Kidney (tissue), 14 donors: ENCODE results near the gene HTR5A. TPM values are rescaled to one million over a fixed set of nuclear protein-coding genes. Genes with fewer than 3 reads are reported as not detected.

Experiments
- DNase-seq, 5 donors: peaks; one replicate each; pipeline ENCODE4 v3.0.0-alpha.2; 2013 to 2020
- FAIRE-seq: peaks from 2 replicates; lab custom pipeline; 2012; peaks lifted over from hg19 to GRCh38; lab: Jason Lieb, UNC
- H3K27ac ChIP-seq, 2 donors: one replicate each; pipeline ENCODE4 v1.7.0; 2013; ENCODE audit warnings: low read depth in 2 of 2, low read length in 2 of 2, inconsistent platforms in 1 of 2
- H3K27me3 ChIP-seq: one replicate; pipeline ENCODE4 v1.7.1; 2013; ENCODE audit warnings: low read length, inconsistent platforms; ENCODE audit not compliant: control insufficient read depth, insufficient read depth
- H3K36me3 ChIP-seq, 3 donors: one replicate each; pipeline versions ENCODE4 v1.7.0 to v1.7.1; 2013; ENCODE audit warnings: low read length in 3 of 3, control low read depth in 1 of 3, inconsistent platforms in 1 of 3; ENCODE audit not compliant: insufficient read depth in 3 of 3, control insufficient read depth in 2 of 3
- H3K4me1 ChIP-seq, 3 donors: one replicate each; pipeline versions ENCODE4 v1.7.0 to v1.7.1; 2013; ENCODE audit warnings: low read length in 3 of 3, inconsistent platforms in 1 of 3, low read depth in 1 of 3; ENCODE audit not compliant: control insufficient read depth in 2 of 3, insufficient read depth in 2 of 3
- H3K4me3 ChIP-seq, 3 donors: one replicate each; pipeline versions ENCODE4 v1.7.0 to v1.8.1; 2013; ENCODE audit warnings: low read length in 3 of 3, control low read depth in 1 of 3, inconsistent platforms in 1 of 3
- H3K9ac ChIP-seq, 3 donors: one replicate each; pipeline versions ENCODE4 v1.7.0 to v1.7.1; 2013; ENCODE audit warnings: low read length in 3 of 3, control low read depth in 1 of 3, inconsistent platforms in 1 of 3
- H3K9me3 ChIP-seq, 3 donors: one replicate each; pipeline versions ENCODE4 v1.7.0 to v1.7.1; 2013; ENCODE audit warnings: low read length in 3 of 3, control low read depth in 1 of 3, inconsistent platforms in 1 of 3; ENCODE audit not compliant: control insufficient read depth in 2 of 3, insufficient read depth in 1 of 3
- intact Hi-C: fragments of 100-400 bp; cut with DNase I; formaldehyde crosslinking; loops from one replicate; pipeline ENCODE4 v1.11.1; 2022
- polyA plus RNA-seq: library from polyadenylated mRNA; stranded (reverse); fragments of 350-450 nt; fragmentation: Illumina TruSeq; extraction: RNeasy Lipid Tissue Mini Kit (QIAGEN cat#74804); gene quantifications from one replicate; pipeline ENCODE4 v1.2.3, GENCODE V29; 2014; ENCODE audit warnings: low read depth, low replicate concordance; ENCODE audit not compliant: insufficient read depth
- total RNA-seq: library from RNA; stranded (reverse); fragmentation: NEBNext Ultra II Directional; extraction: Animal tissue kit (Norgen Biotek cat#: 25700); gene quantifications from one replicate; pipeline ENCODE4 v1.2.1, GENCODE V29; 2021
- TF ChIP-seq, protein P1 (sequence below): IDR thresholded peaks from 3 replicates; pipeline ENCODE4 v1.5.1; 2012; ENCODE audit warnings: mild to moderate bottlenecking, moderate library complexity, borderline replicate concordance; ENCODE audit not compliant: insufficient read depth; ENCODE audit errors: extremely low read depth
- donor health status: control.
- donor health status: control.
- donor health status: control.
- donor health status: control.
- donor health status: control.
- donor health status: DM: yes; HTN: yes; CAD: no.
- donor health status: Normal renal cell carcinoma (clear cell type).

Gene HTR5A
- total and polyA plus RNA-seq, 2 donors from 2014 or later: not detected

- intact Hi-C loops: no loop called here
- FAIRE-seq (no peak), DNase-seq (no peak)
- TF ChIP-seq, protein P1, sequence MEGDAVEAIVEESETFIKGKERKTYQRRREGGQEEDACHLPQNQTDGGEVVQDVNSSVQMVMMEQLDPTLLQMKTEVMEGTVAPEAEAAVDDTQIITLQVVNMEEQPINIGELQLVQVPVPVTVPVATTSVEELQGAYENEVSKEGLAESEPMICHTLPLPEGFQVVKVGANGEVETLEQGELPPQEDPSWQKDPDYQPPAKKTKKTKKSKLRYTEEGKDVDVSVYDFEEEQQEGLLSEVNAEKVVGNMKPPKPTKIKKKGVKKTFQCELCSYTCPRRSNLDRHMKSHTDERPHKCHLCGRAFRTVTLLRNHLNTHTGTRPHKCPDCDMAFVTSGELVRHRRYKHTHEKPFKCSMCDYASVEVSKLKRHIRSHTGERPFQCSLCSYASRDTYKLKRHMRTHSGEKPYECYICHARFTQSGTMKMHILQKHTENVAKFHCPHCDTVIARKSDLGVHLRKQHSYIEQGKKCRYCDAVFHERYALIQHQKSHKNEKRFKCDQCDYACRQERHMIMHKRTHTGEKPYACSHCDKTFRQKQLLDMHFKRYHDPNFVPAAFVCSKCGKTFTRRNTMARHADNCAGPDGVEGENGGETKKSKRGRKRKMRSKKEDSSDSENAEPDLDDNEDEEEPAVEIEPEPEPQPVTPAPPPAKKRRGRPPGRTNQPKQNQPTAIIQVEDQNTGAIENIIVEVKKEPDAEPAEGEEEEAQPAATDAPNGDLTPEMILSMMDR: no peak
- Histone ChIP-seq H3K4me3 (no peak overlapping the region), H3K9ac (no peak overlapping the region), H3K36me3 (no peaks in the 10 kb centered on the region), H3K4me1 (no peaks in the 10 kb centered on the region), H3K27me3 (peaks cover 9% of the 10 kb centered on the region), H3K27ac (no peak overlapping the region), H3K9me3 (no peaks in the 10 kb centered on the region)
These were observed 1.9 kb downstream of the HTR5A start for GRCh38 chr7:155071916-155072571.

GRCh38 chr7:155073922-155074321, 3.8 kb downstream of the HTR5A start:
- TF ChIP-seq, protein P1: no peak
- Histone ChIP-seq H3K9me3 (no peaks in the 10 kb centered on the region), H3K27ac (no peak overlapping the region), H3K27me3 (peaks cover 9% of the 10 kb centered on the region), H3K4me3 (no peak overlapping the region), H3K36me3 (no peaks in the 10 kb centered on the region), H3K9ac (no peak overlapping the region), H3K4me1 (no peaks in the 10 kb centered on the region)
- FAIRE-seq: no peak
- intact Hi-C loops: no loop called here
- no peak for DNase-seq

GRCh38 chr7:155084021-155084420, 13.9 kb downstream of the HTR5A start:
- no peak overlapping the region for H3K9ac ChIP-seq
- FAIRE-seq (no peak), DNase-seq (no peak)
- TF ChIP-seq, protein P1: no peak
- intact Hi-C loops: no loop called here
- H3K27ac ChIP-seq: no peak overlapping the region
- H3K4me3 ChIP-seq: no peak overlapping the region
- H3K36me3 ChIP-seq: no peaks in the 10 kb centered on the region
- H3K9me3 ChIP-seq: no peaks in the 10 kb centered on the region
- no peaks in the 10 kb centered on the region for H3K27me3 ChIP-seq
- H3K4me1 ChIP-seq: no peaks in the 10 kb centered on the region

- FAIRE-seq (no peak), DNase-seq (no peak)
- Histone ChIP-seq H3K4me1 (no peaks in the 10 kb centered on the region), H3K27me3 (no peaks in the 10 kb centered on the region), H3K36me3 (no peaks in the 10 kb centered on the region), H3K27ac (no peak overlapping the region), H3K9ac (no peak overlapping the region), H3K4me3 (no peak overlapping the region), H3K9me3 (no peaks in the 10 kb centered on the region)
- intact Hi-C loops: no loop called here
- TF ChIP-seq, protein P1: no peak
These were observed 14.8 kb downstream of the HTR5A start for GRCh38 chr7:155084969-155085368.
